ENCODE results near the gene RGS6. TPM values are rescaled to one million over a fixed set of nuclear protein-coding genes. Genes with fewer than 3 reads are reported as not detected.

The RGS6 gene
- polyA plus RNA-seq, 3 donors = not detected

GRCh38 chr14:72186523-72186922 is 254.3 kb downstream of the RGS6 start:
- H3K27me3 Mint-ChIP-seq (ENCODE audit: low read depth in 3 of 3) = peaks cover 0 to 2% (median 1%) of the 10 kb centered on the region in 3 donors
- 91% methylated on average over 3 of the region's 3 CpGs for WGBS (ENCODE audit: insufficient coverage)
- Histone ChIP-seq H3K9me3 (replicated peaks in 1 of 2; ENCODE audit: control insufficient read depth in 1 of 2, insufficient read depth in 1 of 2, low read length in 2 of 2) (no peaks in the 10 kb centered on the region), H3K4me1 (ENCODE audit: control insufficient read depth in 1 of 2, insufficient read depth in 2 of 2, low read length in 2 of 2) (no peaks in the 10 kb centered on the region), H4K20me1 (ENCODE audit: insufficient read depth, low read length) (no peaks in the 10 kb centered on the region), H3K27me3 (ENCODE audit: control insufficient read depth in 2 of 2, insufficient read depth in 2 of 2, low read length in 2 of 2) (no peaks in the 10 kb centered on the region), H2AFZ (ENCODE audit: insufficient read depth, low read depth, low read length, poor library complexity, severe bottlenecking) (no peak overlapping the region), H3K36me3 (replicated peaks in 1 of 2; ENCODE audit: control insufficient read depth in 1 of 2, insufficient read depth in 2 of 2, low read length in 2 of 2) (no peaks in the 10 kb centered on the region), H3K27ac (ENCODE audit: low read depth in 1 of 2, low read length in 2 of 2) (no peak overlapping the region), H3K4me3 (replicated peaks in 1 of 3; ENCODE audit: low read depth in 2 of 3, low read length in 3 of 3) (no peak overlapping the region), H3K79me2 (ENCODE audit: insufficient read depth, low read length) (no peaks in the 10 kb centered on the region), H3K9ac (ENCODE audit: insufficient read depth, low read length, poor library complexity, severe bottlenecking) (no peak overlapping the region), H3K4me2 (replicated peaks; ENCODE audit: extremely low read depth, low read length, poor library complexity, severe bottlenecking) (no peak overlapping the region)
- intact Hi-C loops (cut with micrococcal nuclease) = no loop called here
- no peaks in the 10 kb centered on the region for H3K4me1 Mint-ChIP-seq
- no peak for DNase-seq
- H3K4me3 Mint-ChIP-seq = no peak overlapping the region
- no peak overlapping the region for H3K27ac Mint-ChIP-seq
- no peaks in the 10 kb centered on the region for H3K36me3 Mint-ChIP-seq
- H3K9me3 Mint-ChIP-seq = peaks cover 2 to 8% (median 5%) of the 10 kb centered on the region in 7 donors
- TF ChIP-seq CTCF (IDR thresholded peaks at IDR 0.05) = no peak

- peaks cover 6 to 12% (median 8%) of the 10 kb centered on the region in 7 donors for H3K9me3 Mint-ChIP-seq
Measured at GRCh38 chr14:72196237-72197015, 264.2 kb downstream of the RGS6 start.

More at GRCh38 chr14:72196237-72197015, 264.2 kb downstream of the RGS6 start:
- no peak for TF ChIP-seq CTCF (IDR thresholded peaks at IDR 0.05)
- no peak for DNase-seq
- Histone ChIP-seq H3K4me3 (replicated peaks in 1 of 3; ENCODE audit: low read depth in 2 of 3, low read length in 3 of 3) (no peak overlapping the region), H3K79me2 (ENCODE audit: insufficient read depth, low read length) (no peaks in the 10 kb centered on the region), H2AFZ (ENCODE audit: insufficient read depth, low read depth, low read length, poor library complexity, severe bottlenecking) (no peak overlapping the region), H3K27me3 (ENCODE audit: control insufficient read depth in 2 of 2, insufficient read depth in 2 of 2, low read length in 2 of 2) (no peaks in the 10 kb centered on the region), H3K4me1 (ENCODE audit: control insufficient read depth in 1 of 2, insufficient read depth in 2 of 2, low read length in 2 of 2) (no peaks in the 10 kb centered on the region), H3K4me2 (replicated peaks; ENCODE audit: extremely low read depth, low read length, poor library complexity, severe bottlenecking) (no peak overlapping the region), H3K36me3 (replicated peaks in 1 of 2; ENCODE audit: control insufficient read depth in 1 of 2, insufficient read depth in 2 of 2, low read length in 2 of 2) (no peaks in the 10 kb centered on the region), H3K9ac (ENCODE audit: insufficient read depth, low read length, poor library complexity, severe bottlenecking) (no peak overlapping the region), H3K27ac (ENCODE audit: low read depth in 1 of 2, low read length in 2 of 2) (no peak overlapping the region), H4K20me1 (ENCODE audit: insufficient read depth, low read length) (no peaks in the 10 kb centered on the region), H3K9me3 (replicated peaks in 1 of 2; ENCODE audit: control insufficient read depth in 1 of 2, insufficient read depth in 1 of 2, low read length in 2 of 2) (peaks cover 0 to 3% of the 10 kb centered on the region in 2 donors)
- H3K36me3 Mint-ChIP-seq = no peaks in the 10 kb centered on the region
- peaks cover 2 to 5% (median 2%) of the 10 kb centered on the region in 3 donors for H3K27me3 Mint-ChIP-seq (ENCODE audit: low read depth in 3 of 3)
- intact Hi-C loops (cut with micrococcal nuclease) = no loop called here
- H3K4me3 Mint-ChIP-seq = no peak overlapping the region
- H3K4me1 Mint-ChIP-seq = no peaks in the 10 kb centered on the region
- no peak overlapping the region for H3K27ac Mint-ChIP-seq
- WGBS (ENCODE audit: insufficient coverage) = 85% methylated on average over 4 of the region's 4 CpGs
